DND-41 (cell line): ENCODE measurements around the gene MIDN.
"Not testable (repeated sequence)": the region's sequence is repeated elsewhere in the genome, so short reads cannot be mapped to it uniquely, and the experiment has no call there.

Source experiments
- ATAC-seq: fragments of 200-7000 bp; cut with Tn5 transposase; 3 replicates; pipeline ENCODE4 v1.9.1; 2021; ENCODE audit warnings: low read depth; ENCODE audit not compliant: insufficient read depth
- DNase-seq: peaks from one replicate; pipeline ENCODE4 v3.0.0-alpha.2; 2020
- H2AFZ ChIP-seq: 2 replicates; pipeline ENCODE4 v1.6.0; 2012; ENCODE audit warnings: low read depth, low read length
- H3K27ac ChIP-seq: 2 replicates; pipeline ENCODE4 v1.5.1; 2012; ENCODE audit warnings: low read length, inconsistent platforms
- H3K27me3 ChIP-seq: fragments of 200-600 bp; sonication (generic); 2 replicates; pipeline ENCODE4 v1.6.0; 2012; ENCODE audit warnings: low read length, mild to moderate bottlenecking, inconsistent platforms; ENCODE audit not compliant: insufficient read depth, poor library complexity
- H3K36me3 ChIP-seq: 2 replicates; pipeline ENCODE4 v1.5.1; 2012; ENCODE audit warnings: low read length, inconsistent platforms; ENCODE audit not compliant: insufficient read depth
- H3K4me1 ChIP-seq: 2 replicates; pipeline ENCODE4 v1.5.1; 2012; ENCODE audit warnings: mild to moderate bottlenecking, low read length; ENCODE audit not compliant: insufficient read depth
- H3K4me2 ChIP-seq: 2 replicates; pipeline ENCODE4 v1.6.0; 2012; ENCODE audit warnings: mild to moderate bottlenecking, moderate library complexity, low read length, inconsistent platforms; ENCODE audit not compliant: insufficient read depth
- H3K4me3 ChIP-seq, 2 experiments: fragments of 200-600 bp in 1 of 2; shearing (Covaris generic) in 1 of 2; 2 replicates each; pipeline ENCODE4 v1.5.1; 2012 to 2016; ENCODE audit warnings: inconsistent platforms in 2 of 2, low read length in 2 of 2, mild to moderate bottlenecking in 2 of 2, low read depth in 1 of 2, moderate library complexity in 1 of 2
- H3K79me2 ChIP-seq: 2 replicates; pipeline ENCODE4 v1.6.0; 2012; ENCODE audit warnings: low read length, inconsistent platforms; ENCODE audit not compliant: insufficient read depth
- H3K9ac ChIP-seq: 2 replicates; pipeline ENCODE4 v1.6.0; 2012; ENCODE audit warnings: low read depth, mild to moderate bottlenecking, inconsistent platforms, low read length, moderate library complexity
- H3K9me3 ChIP-seq: 2 replicates; pipeline ENCODE4 v1.5.1; 2012; ENCODE audit warnings: low read length, moderate library complexity, mild to moderate bottlenecking, inconsistent platforms; ENCODE audit not compliant: insufficient read depth, severe bottlenecking
- H4K20me1 ChIP-seq: 2 replicates; pipeline ENCODE4 v1.6.0; 2012; ENCODE audit warnings: low read length; ENCODE audit not compliant: insufficient read depth
- CTCF ChIP-seq: IDR thresholded peaks from 2 replicates; pipeline ENCODE4 v1.5.1; 2012; ENCODE audit warnings: borderline replicate concordance, low read length, moderate library complexity, mild to moderate bottlenecking; ENCODE audit not compliant: poor library complexity, severe bottlenecking; ENCODE audit errors: extremely low read depth
- EZH2 ChIP-seq: IDR thresholded peaks from 3 replicates; pipeline ENCODE4 v1.6.1; 2012; ENCODE audit warnings: borderline replicate concordance, low read depth, mild to moderate bottlenecking, moderate library complexity, low read length, inconsistent platforms; ENCODE audit not compliant: severe bottlenecking

The MIDN gene

GRCh38 chr19:1245494-1246264 lies 2.7 kb upstream of the MIDN start:
- peaks cover 15% of the 10 kb centered on the region; the same call in 1 of the 2 replicates for H3K36me3 ChIP-seq
- no peaks in the 10 kb centered on the region for H3K27me3 ChIP-seq
- H3K4me2 ChIP-seq = no peak overlapping the region
- TF ChIP-seq EZH2 = no peak
- H2AFZ ChIP-seq = no peak overlapping the region
- H3K9ac ChIP-seq = no peak overlapping the region
- ATAC-seq (no peak), DNase-seq (no peak)
- peaks cover 45% of the 10 kb centered on the region for H3K4me1 ChIP-seq
- no peak overlapping the region for H3K27ac ChIP-seq
- peaks cover 20% of the 10 kb centered on the region for H4K20me1 ChIP-seq
- H3K4me3 ChIP-seq = no peak overlapping the region
- no peaks in the 10 kb centered on the region for H3K9me3 ChIP-seq
- peaks cover 44% of the 10 kb centered on the region for H3K79me2 ChIP-seq

- not testable (repeated sequence) for H3K27me3 ChIP-seq, ATAC-seq, DNase-seq, H3K27ac ChIP-seq, H3K9me3 ChIP-seq, H2AFZ ChIP-seq, H3K4me3 ChIP-seq, H3K9ac ChIP-seq, H3K4me2 ChIP-seq
- Histone ChIP-seq H3K79me2 (peaks cover 47% of the 10 kb centered on the region), H4K20me1 (peaks cover 25% of the 10 kb centered on the region), H3K4me1 (peaks cover 42% of the 10 kb centered on the region), H3K36me3 (peaks cover 18% of the 10 kb centered on the region; the same call in 1 of the 2 replicates)
These were observed 1.9 kb upstream of the MIDN start for GRCh38 chr19:1246265-1247087.

- H3K4me3 ChIP-seq = no peak overlapping the region
- no peaks in the 10 kb centered on the region for H3K9me3 ChIP-seq
- DNase-seq = no peak
- H4K20me1 ChIP-seq = peaks cover 32% of the 10 kb centered on the region
- H2AFZ ChIP-seq = no peak overlapping the region
- no peaks in the 10 kb centered on the region for H3K27me3 ChIP-seq
- peaks cover 46% of the 10 kb centered on the region for H3K79me2 ChIP-seq
- H3K27ac ChIP-seq = no peak overlapping the region
- no peak for ATAC-seq
- H3K4me1 ChIP-seq = peaks cover 46% of the 10 kb centered on the region
- peaks cover 22% of the 10 kb centered on the region; the same call in 1 of the 2 replicates for H3K36me3 ChIP-seq
- no peak for TF ChIP-seq CTCF
- TF ChIP-seq EZH2 = no peak
- no peak overlapping the region for H3K4me2 ChIP-seq
- H3K9ac ChIP-seq = no peak overlapping the region
These were observed 640 bp upstream of the MIDN start for GRCh38 chr19:1247748-1248138.

GRCh38 chr19:1248786-1249297 lies 459 bp downstream of the MIDN start:
- Histone ChIP-seq H3K4me3 (peak overlapping the region; percentile 24 to 57; a peak in 3 of 4 replicates), H2AFZ (peak overlapping the region; percentile 65)
- DNase-seq = no peak

More at GRCh38 chr19:1248786-1249297, 459 bp downstream of the MIDN start:
- Histone ChIP-seq H3K27ac (peak overlapping the region; percentile 78), H3K4me1 (peaks cover 46% of the 10 kb centered on the region), H3K4me2 (peak overlapping the region; percentile 71), H3K9me3 (no peaks in the 10 kb centered on the region), H3K27me3 (no peaks in the 10 kb centered on the region), H3K79me2 (peaks cover 44% of the 10 kb centered on the region), H4K20me1 (peaks cover 37% of the 10 kb centered on the region), H3K9ac (peak overlapping the region; percentile 96), H3K36me3 (peaks cover 26% of the 10 kb centered on the region)
- ATAC-seq = peak; percentile 0; the same call in 1 of the 3 replicates
- TF ChIP-seq EZH2 (no peak), CTCF (peak; percentile 83)
